ENCODE measurements around the gene MTERF2.
"Not testable (repeated sequence)": the region's sequence is repeated elsewhere in the genome, so short reads cannot be mapped to it uniquely, and the experiment has no call there.

Gene MTERF2, protein sequence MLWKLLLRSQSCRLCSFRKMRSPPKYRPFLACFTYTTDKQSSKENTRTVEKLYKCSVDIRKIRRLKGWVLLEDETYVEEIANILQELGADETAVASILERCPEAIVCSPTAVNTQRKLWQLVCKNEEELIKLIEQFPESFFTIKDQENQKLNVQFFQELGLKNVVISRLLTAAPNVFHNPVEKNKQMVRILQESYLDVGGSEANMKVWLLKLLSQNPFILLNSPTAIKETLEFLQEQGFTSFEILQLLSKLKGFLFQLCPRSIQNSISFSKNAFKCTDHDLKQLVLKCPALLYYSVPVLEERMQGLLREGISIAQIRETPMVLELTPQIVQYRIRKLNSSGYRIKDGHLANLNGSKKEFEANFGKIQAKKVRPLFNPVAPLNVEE

DNA sequence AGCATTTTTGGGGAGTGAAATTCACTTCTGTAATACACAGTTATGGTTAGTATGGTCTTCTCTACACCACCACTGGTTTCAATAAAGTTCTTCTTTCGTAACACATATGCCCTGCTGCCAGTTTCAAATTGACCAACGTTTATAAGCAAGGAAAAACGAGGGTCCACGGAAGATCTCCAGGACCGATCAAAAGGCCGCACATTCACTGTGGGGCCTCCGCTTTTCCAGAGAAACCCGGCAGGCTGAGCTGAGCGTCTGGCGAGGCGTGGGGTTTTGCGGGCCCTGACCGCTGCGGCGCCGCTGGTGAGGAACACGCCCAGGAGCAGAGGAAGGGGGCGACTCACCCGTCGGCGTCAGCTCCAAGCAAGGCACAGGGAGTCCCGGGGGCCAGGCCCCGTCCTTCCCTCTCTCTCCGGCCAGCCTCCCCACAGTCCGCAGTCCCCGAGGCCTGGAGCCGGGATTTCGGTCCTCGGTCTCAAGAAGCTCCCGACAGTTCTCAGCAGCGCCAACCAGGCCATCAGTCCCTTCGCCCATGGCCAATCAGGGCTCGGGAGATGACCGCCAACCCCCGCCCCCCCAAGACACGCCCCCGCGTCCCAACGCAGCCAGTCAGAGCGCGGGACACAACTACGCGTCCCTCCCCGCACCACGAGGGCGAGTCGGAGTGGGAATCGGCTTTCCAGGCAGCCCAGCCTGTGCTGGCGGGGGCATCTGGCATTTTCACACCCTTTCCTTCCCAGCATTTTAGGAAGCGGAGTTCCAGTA is at the start of gene MTERF2:
TSS of gene MTERF2 (minus strand) at position 522 of the 765 bp plus-strand sequence. CDS start 8,432 bp downstream, outside the sequence.
- DNase-seq: peak; percentile 87 to 99 (median 94)
- intact Hi-C loops (cut with DNase I): loop anchor here (1.0 to 2.0 kb wide), 2 partner anchors 32 to 106 kb away; partner anchors contain the start of genes CRY1 and TMEM263

DNA sequence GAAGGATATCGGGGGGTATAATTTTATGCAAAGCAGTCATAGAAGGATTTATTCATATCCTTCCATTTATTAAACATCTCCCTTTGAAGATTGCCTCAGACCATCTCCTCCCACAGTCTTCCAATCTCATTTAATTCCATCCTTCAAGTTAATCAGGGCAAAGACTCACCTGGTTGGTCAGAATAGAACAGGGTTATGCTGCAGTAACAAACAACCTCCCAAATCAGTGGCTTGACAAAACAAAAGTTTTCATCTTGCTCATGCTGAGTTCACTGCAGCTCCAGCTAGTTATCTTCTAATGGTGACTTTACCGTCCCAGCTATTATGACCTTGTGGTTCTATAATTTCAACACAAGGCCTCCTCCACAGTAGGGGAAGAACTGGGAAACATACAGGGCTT is 48.8 kb upstream of the MTERF2 start:
- intact Hi-C loops (cut with DNase I): no loop called here
- no peak for DNase-seq

- no peak for DNase-seq
- intact Hi-C loops (cut with DNase I): no loop called here
Observed at GRCh38 chr12:107033758-107034739, 47.1 kb upstream of the MTERF2 start.

GRCh38 chr12:107032266-107032665 is 45.3 kb upstream of the MTERF2 start:
- intact Hi-C loops (cut with DNase I): no loop called here
- no peak for DNase-seq

DNA sequence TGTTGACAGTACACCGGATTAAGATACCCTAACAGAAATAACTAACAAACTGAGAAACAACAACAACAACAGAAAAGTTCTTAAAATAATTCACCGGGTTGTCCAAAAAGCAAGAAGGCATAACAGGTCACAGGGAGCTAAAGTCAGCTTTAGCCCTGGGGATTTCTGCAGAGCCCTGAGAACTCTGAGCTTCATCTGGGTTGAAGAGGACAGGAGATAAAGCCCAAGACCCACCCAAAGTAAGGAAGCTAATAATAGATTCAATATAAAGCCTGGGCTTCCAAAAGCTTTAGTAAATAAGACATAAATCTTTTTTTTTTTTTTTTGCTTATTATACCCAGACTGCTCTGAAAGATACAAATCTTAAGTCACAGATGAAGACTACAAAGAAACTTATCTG is 44.1 kb upstream of the MTERF2 start:
- intact Hi-C loops (cut with DNase I): no loop called here
- DNase-seq: no peak

GRCh38 chr12:107029081-107029480 is 42.1 kb upstream of the MTERF2 start:
- DNase-seq: no peak
- intact Hi-C loops (cut with DNase I): no loop called here

DNA sequence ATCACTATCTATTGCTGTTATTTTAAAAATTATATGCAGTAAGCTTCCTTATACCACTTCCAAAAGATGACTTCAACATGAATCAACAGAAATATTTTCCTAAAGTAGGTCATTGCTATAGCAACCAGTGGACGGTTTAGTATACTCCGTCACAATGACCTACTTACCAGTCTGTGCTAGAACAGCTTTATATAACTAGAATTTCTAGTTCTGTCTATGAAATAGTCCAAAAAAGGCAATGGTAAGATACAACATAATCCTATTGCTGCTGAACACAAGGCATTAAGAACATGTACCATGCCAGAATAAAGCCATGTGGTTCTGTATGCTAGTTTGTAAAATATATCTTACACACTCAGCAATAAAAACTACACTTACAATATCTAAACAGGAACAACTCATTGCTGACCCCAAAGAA is 40.7 kb upstream of the MTERF2 start:
- no peak for DNase-seq
- intact Hi-C loops (cut with DNase I): no loop called here

DNA sequence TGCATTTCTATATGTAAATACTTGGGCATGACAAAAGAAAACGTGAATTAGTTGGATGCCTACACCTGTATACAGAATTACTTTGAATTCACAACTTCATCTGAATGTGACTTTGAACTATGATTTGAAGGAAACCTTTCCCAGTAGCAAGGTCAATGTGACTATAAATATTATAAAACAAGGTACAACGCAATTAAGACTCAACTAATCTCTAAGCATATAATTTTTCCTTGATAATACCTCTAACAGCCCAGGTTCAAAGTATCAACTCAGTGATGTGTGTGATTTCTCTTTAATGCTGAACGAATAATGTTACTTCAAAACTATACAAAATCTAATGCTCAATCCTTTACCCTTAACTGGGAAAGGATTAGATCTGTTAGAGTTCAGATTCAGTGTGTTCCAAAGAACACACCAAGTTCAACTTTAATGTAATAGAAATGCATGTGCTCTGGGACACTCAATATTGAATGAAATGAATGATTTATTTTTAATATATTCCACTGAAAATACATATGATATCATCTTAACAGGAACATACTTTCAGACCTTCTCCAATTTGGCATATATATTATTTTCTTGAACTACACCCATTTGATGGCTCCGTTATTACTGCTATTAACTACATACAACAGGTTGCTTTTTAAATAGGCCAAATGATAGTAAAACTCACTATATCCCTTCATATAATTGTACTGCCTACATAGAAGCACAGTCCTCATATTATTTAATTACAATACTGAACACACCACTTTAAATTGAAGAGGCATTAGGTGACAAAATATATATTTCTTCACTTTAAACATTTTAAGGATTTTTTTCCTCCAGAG is 40.1 kb upstream of the MTERF2 start:
- DNase-seq: no peak
- intact Hi-C loops (cut with DNase I): no loop called here

DNA sequence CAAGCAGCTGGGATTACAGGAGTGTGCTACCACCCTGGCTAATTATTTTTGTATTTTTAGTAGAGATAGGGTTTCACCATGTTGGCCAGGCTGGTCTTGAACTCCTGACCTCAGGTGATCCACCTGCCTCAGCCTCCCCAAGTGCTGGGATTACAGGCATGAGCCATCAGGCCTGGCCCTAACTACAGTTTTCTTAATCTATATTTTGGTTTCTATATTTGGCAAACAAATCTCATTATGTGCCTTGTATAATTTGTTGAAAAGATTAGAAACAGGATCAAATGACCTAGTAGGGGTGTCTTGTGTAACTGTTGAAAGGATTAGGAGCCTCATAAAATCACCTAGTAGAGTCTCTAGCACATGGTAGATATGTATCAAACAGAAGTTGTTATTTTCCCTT is 39.4 kb upstream of the MTERF2 start:
- intact Hi-C loops (cut with DNase I): not testable (repeated sequence)

DNA sequence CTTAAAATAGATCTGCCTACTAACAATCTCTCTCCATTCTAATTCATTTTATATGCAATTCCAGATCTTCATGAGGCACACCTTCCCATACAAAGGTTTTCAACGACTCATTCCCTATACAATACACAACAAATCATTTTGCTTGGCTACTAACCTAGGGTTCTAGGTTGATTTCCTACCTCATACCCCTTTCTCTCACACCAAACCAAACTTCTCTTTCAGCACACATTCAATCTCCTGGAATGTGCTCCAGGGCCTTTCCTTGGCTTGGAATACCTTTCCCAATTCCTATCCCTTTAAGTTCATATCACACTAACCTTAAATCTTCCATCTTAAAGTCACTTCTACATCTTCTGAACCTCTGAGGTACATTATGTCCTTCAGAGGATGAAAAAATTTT is 38.7 kb upstream of the MTERF2 start:
- no peak for DNase-seq
- intact Hi-C loops (cut with DNase I): no loop called here

More for the DNA sequence above, 39.4 kb upstream of the MTERF2 start:
- not testable (repeated sequence) for DNase-seq

GRCh38 chr12:107019546-107019945 is 32.6 kb upstream of the MTERF2 start:
- DNase-seq: no peak
- intact Hi-C loops (cut with DNase I): no loop called here

- intact Hi-C loops (cut with DNase I): no loop called here
- DNase-seq: no peak
Observed at GRCh38 chr12:107017042-107017441, 30.1 kb upstream of the MTERF2 start.

GRCh38 chr12:107014055-107014454 is 27.1 kb upstream of the MTERF2 start:
- intact Hi-C loops (cut with DNase I): no loop called here
- DNase-seq: no peak

DNA sequence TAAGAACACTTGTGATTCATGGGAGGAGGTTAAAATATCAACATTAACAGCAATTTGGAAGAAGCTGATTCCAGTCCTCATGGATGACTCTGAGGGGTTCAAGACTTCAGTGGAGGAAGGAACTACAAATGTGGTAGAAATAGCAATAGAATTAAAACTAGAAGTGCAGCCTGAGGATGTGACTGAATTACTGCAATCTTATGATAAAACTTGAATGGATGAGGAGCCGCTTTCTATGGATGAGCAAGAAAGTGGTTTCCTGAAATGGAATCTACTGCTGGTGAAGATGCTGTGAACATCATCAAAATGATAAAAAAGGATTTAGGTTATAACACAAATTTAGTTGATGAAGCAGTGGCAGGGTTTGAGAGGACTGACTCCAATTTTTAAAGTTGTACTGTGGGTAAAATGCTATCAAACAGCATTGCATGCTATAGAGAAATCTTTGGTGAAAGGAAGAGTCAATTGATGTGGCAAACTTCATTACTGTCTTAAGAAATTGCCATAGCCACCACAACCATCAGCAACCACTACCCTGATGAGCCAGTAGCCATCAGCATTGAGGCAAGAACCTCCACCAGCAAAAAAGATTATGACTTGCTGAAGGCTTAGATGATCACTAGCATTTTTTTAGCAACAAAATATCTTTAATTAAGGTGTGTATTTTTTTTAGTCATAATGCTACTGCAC is 25.9 kb upstream of the MTERF2 start:
- intact Hi-C loops (cut with DNase I): no loop called here
- no peak for DNase-seq

- DNase-seq: no peak
- intact Hi-C loops (cut with DNase I): no loop called here
Observed at GRCh38 chr12:107011519-107011918, 24.6 kb upstream of the MTERF2 start.

DNA sequence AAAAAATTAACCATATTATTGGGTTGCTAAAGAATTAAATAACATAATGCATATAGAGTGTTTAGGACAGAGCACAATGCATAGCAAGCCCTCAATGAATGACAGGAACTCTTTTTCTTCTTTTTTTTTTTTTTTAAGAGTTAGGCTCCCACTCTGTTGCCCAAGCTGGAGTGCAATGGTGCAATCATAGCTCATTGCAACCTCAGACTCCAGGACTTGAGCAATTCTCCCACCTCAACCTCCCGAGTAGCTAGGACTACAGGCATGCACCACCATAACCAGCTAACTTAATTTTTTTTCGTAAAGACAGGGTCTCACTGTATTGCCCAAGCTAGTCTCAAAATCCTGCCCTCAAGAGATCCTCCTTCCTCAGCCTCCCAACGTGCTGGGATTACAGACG is 20.5 kb upstream of the MTERF2 start:
- no peak for DNase-seq
- intact Hi-C loops (cut with DNase I): no loop called here

DNA sequence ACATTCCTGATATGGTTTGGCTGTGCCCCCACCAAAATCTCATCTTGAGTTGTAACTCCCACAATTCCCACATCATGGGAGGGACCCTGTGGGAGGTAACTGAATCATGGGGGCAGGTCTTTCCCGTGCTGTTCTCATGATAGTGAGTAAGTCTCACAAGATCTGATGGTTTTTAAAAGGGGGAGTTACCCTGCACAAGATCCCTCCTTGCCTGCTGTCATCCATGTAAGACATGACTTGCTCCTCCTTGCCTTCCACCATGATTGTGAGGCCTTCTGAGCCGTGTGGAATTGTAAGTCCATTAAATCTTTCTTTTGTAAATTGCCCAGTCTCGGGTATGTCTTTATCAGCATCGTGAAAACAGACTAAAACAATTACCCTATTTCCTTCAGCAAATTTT is 15.7 kb upstream of the MTERF2 start:
- DNase-seq; intact Hi-C loops (cut with DNase I): not testable (repeated sequence)

DNA sequence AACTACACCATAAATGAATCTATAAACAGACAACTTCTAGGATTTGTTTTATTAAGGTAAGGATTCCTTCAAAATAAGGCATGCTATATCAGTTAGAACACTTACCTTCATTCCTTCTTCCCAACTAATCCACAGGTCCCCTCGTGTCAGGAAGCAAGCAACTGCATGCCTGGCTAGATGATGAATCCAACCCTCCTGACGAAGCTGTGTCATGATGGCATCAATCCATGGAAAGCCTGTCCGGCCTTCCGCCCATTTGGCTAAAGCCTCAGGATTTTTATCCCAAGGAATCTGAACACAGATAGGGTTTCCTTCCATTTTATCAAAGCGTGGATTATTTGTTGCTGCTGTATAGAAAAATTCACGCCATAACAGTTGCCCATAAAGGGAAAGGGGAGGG is 12.5 kb upstream of the MTERF2 start:
- DNase-seq: no peak
- intact Hi-C loops (cut with DNase I): no loop called here

DNA sequence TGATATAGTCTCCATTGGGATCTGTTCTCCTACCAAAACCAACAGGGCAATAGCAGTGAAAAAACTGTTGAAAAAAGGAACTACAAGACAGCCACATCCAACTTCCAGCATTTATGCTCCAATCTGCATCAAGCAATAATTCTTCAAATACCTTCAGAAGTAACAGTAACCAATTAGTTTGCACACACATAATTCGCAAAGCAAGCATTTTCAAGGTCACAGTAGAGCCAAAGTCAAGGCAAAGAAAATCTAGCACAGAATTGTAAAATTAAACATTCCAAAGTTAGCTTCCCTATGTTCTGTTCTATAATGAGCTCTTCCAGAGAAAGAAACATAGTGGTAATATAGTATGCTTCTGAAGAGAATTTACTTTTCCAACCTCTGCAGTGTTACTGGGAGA is 11.0 kb upstream of the MTERF2 start:
- DNase-seq: no peak
- intact Hi-C loops (cut with DNase I): no loop called here

Measured in posterior cingulate gyrus (tissue), 11 donors.